Body of pancreas (tissue), 4 donors: ENCODE results near the gene SIDT1.

Experiments
- POLR2A ChIP-seq, 3 donors: fragments of 450-650 bp; IDR thresholded peaks; one replicate each; pipeline ENCODE4 v1.6.1; 2016; ENCODE audit warnings: antibody characterized with exemption in 3 of 3, mild to moderate bottlenecking in 2 of 3
- TF ChIP-seq, protein P1 (sequence below), 7 experiments: fragments of 450-650 bp in 4 of 7; fragments of 200-600 bp in 3 of 7; sonication (generic) in 3 of 7; IDR thresholded peaks; one replicate each; pipeline ENCODE4 v1.5.1; 2016 to 2019; ENCODE audit warnings: antibody characterized with exemption in 7 of 7

DNA sequence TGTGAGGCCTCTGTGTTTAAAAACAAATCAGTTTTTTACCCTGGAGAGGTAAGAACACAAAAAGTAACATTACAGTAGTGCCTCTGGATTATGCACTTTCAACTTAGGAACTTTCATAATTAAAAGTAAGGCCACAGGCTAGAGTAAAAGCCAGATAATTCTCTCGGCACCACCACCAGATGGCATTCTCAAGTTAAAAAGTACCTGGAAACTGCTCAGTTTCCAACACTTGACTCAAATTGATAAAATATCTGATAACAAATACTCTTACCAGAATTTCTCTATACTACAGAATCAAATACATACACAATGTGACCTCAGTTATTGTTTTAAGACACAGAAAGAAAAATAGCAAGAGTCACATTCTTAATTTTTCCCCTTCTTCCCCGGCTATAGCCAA lies 37.3 kb upstream of the SIDT1 start:
- TF ChIP-seq, protein P1, sequence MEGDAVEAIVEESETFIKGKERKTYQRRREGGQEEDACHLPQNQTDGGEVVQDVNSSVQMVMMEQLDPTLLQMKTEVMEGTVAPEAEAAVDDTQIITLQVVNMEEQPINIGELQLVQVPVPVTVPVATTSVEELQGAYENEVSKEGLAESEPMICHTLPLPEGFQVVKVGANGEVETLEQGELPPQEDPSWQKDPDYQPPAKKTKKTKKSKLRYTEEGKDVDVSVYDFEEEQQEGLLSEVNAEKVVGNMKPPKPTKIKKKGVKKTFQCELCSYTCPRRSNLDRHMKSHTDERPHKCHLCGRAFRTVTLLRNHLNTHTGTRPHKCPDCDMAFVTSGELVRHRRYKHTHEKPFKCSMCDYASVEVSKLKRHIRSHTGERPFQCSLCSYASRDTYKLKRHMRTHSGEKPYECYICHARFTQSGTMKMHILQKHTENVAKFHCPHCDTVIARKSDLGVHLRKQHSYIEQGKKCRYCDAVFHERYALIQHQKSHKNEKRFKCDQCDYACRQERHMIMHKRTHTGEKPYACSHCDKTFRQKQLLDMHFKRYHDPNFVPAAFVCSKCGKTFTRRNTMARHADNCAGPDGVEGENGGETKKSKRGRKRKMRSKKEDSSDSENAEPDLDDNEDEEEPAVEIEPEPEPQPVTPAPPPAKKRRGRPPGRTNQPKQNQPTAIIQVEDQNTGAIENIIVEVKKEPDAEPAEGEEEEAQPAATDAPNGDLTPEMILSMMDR (IDR thresholded peaks at IDR 0.05) = peak; percentile 7 to 58 (median 45)
- TF ChIP-seq POLR2A (IDR thresholded peaks at IDR 0.05) = no peak
